Cortex of kidney (tissue), 1 donor: ENCODE data around the gene SLC8A1.
"Not testable (repeated sequence)": the region's sequence is repeated elsewhere in the genome, so short reads cannot be mapped to it uniquely, and the experiment has no call there.

Experiments used
- DNase-seq: peaks from one replicate; lab custom pipeline; 2025; lab: John Stamatoyannopoulos, UW

SLC8A1 gene

DNA sequence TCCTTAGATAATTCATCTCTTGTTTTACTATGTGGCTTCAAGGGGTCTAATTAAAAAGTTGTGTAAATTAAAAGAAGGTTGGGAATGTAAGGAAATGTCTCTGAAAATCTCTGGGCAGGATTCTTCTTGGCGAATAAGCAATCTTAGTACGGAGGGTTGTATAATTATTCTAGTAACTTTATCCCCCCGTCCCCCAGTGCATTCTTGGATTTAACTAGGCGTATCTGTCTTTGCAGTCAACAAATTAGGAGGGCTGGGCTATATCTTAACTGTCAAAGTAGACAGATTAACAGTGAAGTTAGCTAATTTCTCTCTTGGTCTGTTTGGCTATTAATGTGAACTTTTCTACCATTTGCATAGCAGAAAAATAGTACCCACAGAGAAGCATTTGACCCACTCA lies 343.0 kb downstream of the SLC8A1 start:
- DNase-seq = no peak

DNA sequence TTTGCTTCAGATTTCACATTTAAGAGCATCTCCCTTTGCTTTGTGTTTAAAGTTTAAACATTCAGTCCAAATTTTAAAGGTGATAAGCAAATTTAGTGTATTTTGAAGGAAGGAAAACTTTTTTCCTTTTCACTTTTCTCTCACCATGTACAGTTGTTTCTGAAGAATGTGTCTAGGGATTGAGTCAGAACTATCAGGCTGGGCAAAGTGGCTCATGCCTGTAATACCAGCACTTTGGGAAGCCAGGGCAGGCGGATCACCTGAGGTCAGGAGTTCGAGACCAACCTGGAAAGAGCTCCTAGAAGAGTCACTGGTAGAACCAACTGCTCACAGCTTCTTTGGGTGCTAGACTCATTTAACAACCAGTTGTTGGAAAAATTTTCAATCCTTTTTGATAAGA lies 345.8 kb downstream of the SLC8A1 start:
- DNase-seq = no peak

DNA sequence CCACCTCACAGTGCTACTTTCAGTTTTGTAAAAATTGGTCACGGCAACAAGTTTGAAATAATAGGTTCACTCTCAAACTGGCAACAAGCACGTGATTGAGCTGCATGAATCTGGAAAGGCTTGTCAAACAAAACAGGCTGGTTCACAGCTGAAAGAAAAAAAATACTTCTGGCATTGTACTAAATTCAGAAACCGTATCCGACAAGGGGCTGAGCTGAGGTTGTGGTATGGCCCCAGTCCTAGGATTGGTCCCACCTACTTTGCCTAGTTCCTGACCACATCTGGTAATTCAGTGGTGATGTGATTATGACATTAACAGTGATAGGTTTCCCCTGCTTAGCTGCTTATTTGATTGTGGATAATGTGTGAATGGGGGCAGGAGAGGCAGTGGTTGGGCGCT lies 346.3 kb downstream of the SLC8A1 start:
- DNase-seq = no peak

- no peak for DNase-seq
Measured at GRCh38 chr2:40103590-40103989, 348.3 kb downstream of the SLC8A1 start.

- DNase-seq = no peak
Measured at GRCh38 chr2:40103163-40103562, 348.7 kb downstream of the SLC8A1 start.

DNA sequence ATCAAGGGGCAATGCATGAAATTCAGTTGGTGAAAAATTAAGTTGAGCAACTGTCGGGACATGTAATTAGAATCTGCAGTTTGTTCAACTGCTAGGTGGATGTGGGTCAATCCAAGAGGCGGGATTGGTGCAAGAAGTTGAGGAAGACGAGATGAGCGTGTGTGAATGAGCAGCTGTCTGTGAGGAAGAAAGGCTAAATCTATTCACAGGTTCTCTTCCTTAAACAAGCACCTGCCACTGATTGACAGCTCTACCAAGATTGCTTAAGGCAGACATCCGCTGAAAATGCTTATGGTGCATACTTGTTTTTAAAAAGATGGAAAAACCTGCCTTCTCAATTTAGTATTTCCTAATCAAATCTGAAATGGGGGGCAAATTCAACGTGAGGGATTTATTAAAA lies 349.4 kb downstream of the SLC8A1 start:
- DNase-seq = no peak

DNA sequence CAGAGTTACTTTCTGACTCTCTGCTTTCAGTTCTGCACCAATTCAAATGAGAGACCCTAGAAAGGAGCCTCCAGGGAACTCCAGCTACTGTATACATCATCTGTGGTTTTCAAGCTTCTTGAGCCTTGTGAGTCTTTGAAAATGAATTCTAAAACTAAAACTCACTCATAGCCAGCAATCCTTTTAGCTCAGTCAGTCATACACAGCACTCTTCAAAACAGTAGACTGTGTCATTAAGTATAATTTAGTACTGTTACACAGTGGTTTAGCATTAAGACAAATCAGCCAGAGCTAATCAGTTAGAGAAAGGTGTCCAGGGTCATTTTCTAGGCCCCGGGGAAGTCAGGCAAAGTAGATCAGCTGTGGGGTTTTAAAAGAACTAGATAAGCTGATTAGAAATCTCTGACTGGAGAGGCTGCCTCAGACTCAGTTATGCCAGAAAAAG lies 350.7 kb downstream of the SLC8A1 start:
- no peak for DNase-seq

- no peak for DNase-seq
Measured at GRCh38 chr2:40100676-40101075, 351.2 kb downstream of the SLC8A1 start.

DNA sequence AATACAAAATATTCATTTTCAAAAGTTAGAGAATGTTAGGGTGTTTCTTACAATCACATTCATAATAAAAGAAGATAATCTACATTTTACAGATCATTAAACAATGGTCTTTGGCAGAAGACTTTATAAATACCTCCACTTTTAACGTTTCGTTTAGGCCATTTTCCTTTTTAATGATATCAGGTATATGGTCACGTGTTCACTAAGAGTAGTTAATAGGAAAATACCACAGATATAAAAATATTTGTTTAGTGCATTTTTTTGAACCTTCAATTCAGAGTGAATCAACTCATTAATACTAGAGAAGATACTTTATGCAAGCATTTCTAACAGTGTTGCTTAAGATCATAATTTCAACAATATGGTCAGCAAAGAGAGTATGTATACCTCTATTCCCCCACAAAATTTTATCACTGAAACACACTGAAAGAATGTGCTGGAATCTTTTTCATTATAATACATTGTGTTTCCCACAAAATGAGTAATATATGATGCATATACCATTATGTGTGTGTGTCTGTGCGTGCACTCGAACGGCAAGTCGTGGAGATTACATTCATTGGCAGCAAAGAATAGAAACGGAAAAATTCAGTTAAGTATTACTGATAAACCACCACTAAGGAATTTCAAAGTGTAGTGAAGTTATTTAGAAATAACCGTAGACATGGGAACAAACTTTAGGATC lies 353.0 kb downstream of the SLC8A1 start:
- no peak for DNase-seq

DNA sequence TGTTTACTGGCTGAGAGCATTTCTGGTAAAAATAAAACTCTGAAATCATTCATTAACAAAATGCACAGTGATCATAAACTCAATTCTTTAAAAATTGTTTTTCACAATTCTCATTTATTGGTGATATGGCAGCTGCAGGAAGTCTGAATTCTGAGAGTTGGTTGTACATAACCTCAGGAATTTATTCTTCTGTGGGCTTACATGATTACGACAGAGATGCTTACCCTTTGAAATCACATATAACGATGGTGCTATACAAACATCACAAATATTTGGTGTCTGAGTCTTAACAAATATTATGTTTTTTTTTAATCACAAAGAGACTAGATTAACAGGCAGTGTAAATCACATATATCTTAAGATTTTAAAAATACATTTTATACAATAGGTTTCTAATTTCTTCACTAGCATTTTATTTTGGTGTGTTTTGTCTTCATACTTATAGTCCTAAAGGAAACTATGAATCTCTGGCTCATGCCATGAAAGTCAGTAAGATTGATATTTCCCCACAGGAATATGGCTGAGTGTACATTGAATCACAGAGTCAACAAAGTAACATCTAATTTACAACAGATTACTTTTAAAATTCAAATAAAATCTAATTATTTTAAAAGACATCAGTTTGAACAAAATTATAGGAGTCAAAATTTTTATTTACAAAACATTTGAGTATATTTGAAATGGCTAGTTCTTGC lies 354.1 kb downstream of the SLC8A1 start:
- DNase-seq = no peak

DNA sequence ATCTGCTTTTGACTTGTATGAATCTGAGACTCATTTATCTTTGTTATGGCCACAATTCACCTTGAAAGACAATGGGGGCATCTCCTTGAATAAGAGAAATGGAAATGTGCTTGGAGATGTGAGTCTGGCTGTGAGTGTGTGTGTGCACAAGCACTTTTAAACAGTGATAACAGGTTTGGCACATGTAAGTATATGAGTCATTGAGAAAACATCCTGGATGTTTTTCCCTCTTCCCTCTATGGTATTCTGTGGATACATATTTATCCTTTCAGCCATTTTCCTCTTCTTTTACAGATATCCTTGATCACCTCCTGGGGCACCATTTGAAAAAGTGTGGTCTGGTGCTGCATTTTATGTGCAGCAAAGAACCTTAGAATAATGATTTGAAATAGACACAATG lies 355.5 kb downstream of the SLC8A1 start:
- DNase-seq = no peak

DNA sequence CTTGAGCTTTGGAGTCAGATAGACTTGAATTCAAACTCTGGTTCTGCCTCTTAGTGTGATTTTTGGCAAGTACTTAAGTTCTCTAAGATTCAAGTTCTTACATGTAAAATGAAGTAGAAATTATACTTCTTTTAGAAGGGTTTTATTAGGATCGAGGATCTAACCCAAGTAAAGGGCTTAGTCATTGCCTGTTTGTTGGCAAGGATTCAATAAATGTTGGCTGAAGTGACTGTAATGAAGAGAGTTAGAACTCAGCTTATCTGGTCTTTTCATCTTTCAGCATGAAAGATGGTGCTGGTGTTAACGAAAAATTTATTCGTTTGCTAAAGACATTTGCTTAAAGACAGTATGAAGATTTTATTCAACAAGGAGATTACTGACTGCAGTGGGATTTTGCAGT lies 356.9 kb downstream of the SLC8A1 start:
- no peak for DNase-seq

DNA sequence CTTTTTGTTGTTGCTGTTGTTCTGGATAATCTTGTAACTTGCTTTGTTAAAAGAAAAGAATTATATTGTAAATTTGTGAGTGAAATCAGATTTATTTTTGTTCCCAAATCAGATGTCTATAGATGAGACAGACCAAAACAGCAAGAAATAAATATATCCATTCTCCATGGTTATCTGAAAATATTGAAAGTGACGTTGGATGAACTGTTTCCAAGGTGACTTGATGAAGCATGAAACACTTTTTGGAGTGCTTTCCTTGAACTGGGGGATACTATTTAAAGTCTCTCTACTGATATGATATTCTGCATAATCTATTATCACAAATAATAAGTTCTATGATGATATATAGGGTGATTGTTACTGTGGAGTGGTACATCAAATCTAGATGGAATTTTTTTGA lies 357.4 kb downstream of the SLC8A1 start:
- DNase-seq = no peak

- DNase-seq = no peak
Measured at GRCh38 chr2:40093021-40093675, 358.7 kb downstream of the SLC8A1 start.

GRCh38 chr2:40090044-40090443 lies 361.8 kb downstream of the SLC8A1 start:
- DNase-seq = no peak

GRCh38 chr2:40087927-40088326 lies 364.0 kb downstream of the SLC8A1 start:
- no peak for DNase-seq

GRCh38 chr2:40087434-40087833 lies 364.5 kb downstream of the SLC8A1 start:
- no peak for DNase-seq

- DNase-seq = no peak
Measured at GRCh38 chr2:40085786-40086185, 366.1 kb downstream of the SLC8A1 start.

- not testable (repeated sequence) for DNase-seq
Measured at GRCh38 chr2:40073336-40073735, 378.6 kb downstream of the SLC8A1 start.

DNA sequence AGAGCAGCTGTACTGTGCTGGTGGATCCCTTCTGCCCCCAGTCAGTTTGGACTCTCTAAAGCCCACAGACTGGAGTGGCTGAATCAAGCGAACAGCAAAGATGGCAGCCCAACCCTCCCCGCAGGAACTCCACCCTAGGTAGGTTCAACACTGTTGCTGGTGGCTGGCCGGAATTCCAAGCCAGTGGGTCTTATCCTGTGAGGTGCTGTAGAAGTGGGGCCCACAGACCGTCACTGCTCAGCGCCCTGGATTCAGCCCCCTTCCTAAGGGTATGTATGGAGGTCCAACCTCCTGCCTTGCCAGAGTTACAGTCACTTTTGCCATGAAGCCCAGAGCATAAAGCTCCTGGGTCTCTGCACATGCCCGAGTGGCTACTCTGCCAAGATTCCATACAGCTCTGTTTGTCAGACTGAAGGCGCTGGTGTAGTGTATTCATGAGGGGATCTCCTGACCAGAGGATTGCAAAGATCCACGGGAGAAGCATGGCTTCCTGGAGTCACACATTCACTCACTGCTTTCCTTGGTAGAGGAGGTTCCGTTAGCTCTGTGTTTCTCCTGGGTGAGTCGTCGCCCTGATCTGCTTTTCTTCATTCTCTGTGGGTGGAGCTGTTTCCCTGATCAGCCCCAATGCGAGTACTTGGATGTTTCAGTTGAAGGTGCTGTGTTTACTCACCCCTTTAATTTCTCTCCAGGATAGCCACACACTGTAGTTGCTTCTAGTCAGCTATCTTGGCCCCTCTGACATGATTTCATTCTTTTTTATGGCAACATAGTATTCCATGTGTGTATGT lies 379.3 kb downstream of the SLC8A1 start:
- DNase-seq = no peak

DNA sequence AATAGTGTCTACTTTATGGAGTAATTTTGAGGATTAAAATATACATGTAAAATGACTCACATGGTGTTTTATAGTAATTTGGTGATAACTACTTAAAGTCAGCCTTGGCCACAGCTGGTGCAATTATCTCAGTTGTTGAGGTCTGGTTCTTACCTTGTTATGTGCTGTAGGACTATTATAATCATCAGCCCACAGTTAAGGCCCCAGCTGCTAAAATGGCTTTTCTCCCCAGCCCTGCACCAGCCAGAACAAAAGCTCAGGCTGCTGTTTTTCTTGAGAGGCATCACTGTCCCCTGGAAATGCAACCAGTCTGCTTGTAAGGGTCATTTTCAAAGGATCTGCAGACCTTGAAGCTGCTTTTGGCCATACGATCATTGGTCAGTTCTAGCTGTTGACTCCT lies 389.5 kb downstream of the SLC8A1 start:
- no peak for DNase-seq

- no peak for DNase-seq
Measured at GRCh38 chr2:40049781-40050180, 402.1 kb downstream of the SLC8A1 start.
